ENCODE measurements around the gene EML1.

The EML1 gene

GRCh38 chr14:99780690-99781089, 12.5 kb upstream of the EML1 start:
- no peaks in the 10 kb centered on the region for H3K4me1 ChIP-seq (ENCODE audit: control insufficient read depth in 1 of 2, insufficient read depth in 1 of 2, low read depth in 1 of 2, low read length in 1 of 2)
- H3K27me3 ChIP-seq, result peaks cover 35% of the 10 kb centered on the region
- H3K36me3 ChIP-seq, result no peaks in the 10 kb centered on the region
- H3K27ac ChIP-seq, result no peak overlapping the region
- H3K9me3 ChIP-seq, result no peaks in the 10 kb centered on the region
- no peak overlapping the region for H3K4me3 ChIP-seq (ENCODE audit: low read depth in 1 of 2, low read length in 1 of 2)
- no peak for TF ChIP-seq CTCF (IDR thresholded peaks at IDR 0.05)

GRCh38 chr14:99781091-99781490, 12.1 kb upstream of the EML1 start:
- Histone ChIP-seq H3K4me3 (ENCODE audit: low read depth in 1 of 2, low read length in 1 of 2) (no peak overlapping the region), H3K4me1 (ENCODE audit: control insufficient read depth in 1 of 2, insufficient read depth in 1 of 2, low read depth in 1 of 2, low read length in 1 of 2) (no peaks in the 10 kb centered on the region), H3K36me3 (no peaks in the 10 kb centered on the region), H3K9me3 (no peaks in the 10 kb centered on the region), H3K27me3 (peaks cover 32% of the 10 kb centered on the region), H3K27ac (no peak overlapping the region)
- TF ChIP-seq CTCF (IDR thresholded peaks at IDR 0.05), result no peak

- H3K27ac ChIP-seq, result no peak overlapping the region
- no peak for TF ChIP-seq CTCF (IDR thresholded peaks at IDR 0.05)
- H3K27me3 ChIP-seq, result peaks cover 35% of the 10 kb centered on the region
- H3K36me3 ChIP-seq, result no peaks in the 10 kb centered on the region
- H3K4me1 ChIP-seq (ENCODE audit: control insufficient read depth in 1 of 2, insufficient read depth in 1 of 2, low read depth in 1 of 2, low read length in 1 of 2), result no peaks in the 10 kb centered on the region
- H3K4me3 ChIP-seq (ENCODE audit: low read depth in 1 of 2, low read length in 1 of 2), result no peak overlapping the region
- H3K9me3 ChIP-seq, result no peaks in the 10 kb centered on the region
Observed at GRCh38 chr14:99781853-99782610, 11.2 kb upstream of the EML1 start.

GRCh38 chr14:99784508-99784907, 8.7 kb upstream of the EML1 start:
- no peak overlapping the region for H3K27ac ChIP-seq
- no peaks in the 10 kb centered on the region for H3K9me3 ChIP-seq
- no peaks in the 10 kb centered on the region for H3K4me1 ChIP-seq (ENCODE audit: control insufficient read depth in 1 of 2, insufficient read depth in 1 of 2, low read depth in 1 of 2, low read length in 1 of 2)
- no peaks in the 10 kb centered on the region for H3K36me3 ChIP-seq
- H3K27me3 ChIP-seq, result peaks cover 40% of the 10 kb centered on the region
- TF ChIP-seq CTCF (IDR thresholded peaks at IDR 0.05), result no peak
- no peak overlapping the region for H3K4me3 ChIP-seq (ENCODE audit: low read depth in 1 of 2, low read length in 1 of 2)

- Histone ChIP-seq H3K27ac (no peak overlapping the region), H3K9me3 (no peaks in the 10 kb centered on the region), H3K4me3 (ENCODE audit: low read depth in 1 of 2, low read length in 1 of 2) (no peak overlapping the region), H3K27me3 (peaks cover 43% of the 10 kb centered on the region), H3K36me3 (no peaks in the 10 kb centered on the region), H3K4me1 (ENCODE audit: control insufficient read depth in 1 of 2, insufficient read depth in 1 of 2, low read depth in 1 of 2, low read length in 1 of 2) (no peaks in the 10 kb centered on the region)
- TF ChIP-seq CTCF (IDR thresholded peaks at IDR 0.05), result no peak
Observed at GRCh38 chr14:99785426-99785825, 7.8 kb upstream of the EML1 start.

All from neutrophil (primary cell).